Activated CD8-positive, alpha-beta T cell treated with anti-CD3 and anti-CD28 coated beads for 36 hours (primary cell): ENCODE measurements around the gene HTRA3. TPM values are rescaled to one million over a fixed set of nuclear protein-coding genes. Genes with fewer than 3 reads are reported as not detected.

ENCODE experiments used
- ATAC-seq: fragments of 200-7000 bp; cut with Tn5 transposase; one replicate; pipeline ENCODE4 v1.10.0; 2021; ENCODE audit warnings: mild to moderate bottlenecking, moderate library complexity
- CTCF ChIA-PET: fragments of 350-600 bp; sonication (Branson Sonifier 250); formaldehyde crosslinking; loops from one replicate; lab custom pipeline; 2021; ENCODE audit warnings: antibody characterized with exemption; lab: Charles Lee
- POLR2A ChIA-PET: fragments of 350-600 bp; sonication (Branson Sonifier 250); formaldehyde crosslinking; loops from one replicate; lab custom pipeline; 2021; ENCODE audit warnings: antibody characterized with exemption; lab: Charles Lee
- DNase-seq: peaks from one replicate; pipeline ENCODE4 v3.0.0-alpha.2; 2020
- H3K27ac Mint-ChIP-seq: one replicate; pipeline ENCODE4 v1.8.0; 2021; ENCODE audit warnings: mild to moderate bottlenecking, mixed read lengths
- H3K27me3 Mint-ChIP-seq: one replicate; pipeline ENCODE4 v1.8.0; 2021; ENCODE audit warnings: mixed read lengths
- H3K36me3 Mint-ChIP-seq: one replicate; pipeline ENCODE4 v1.8.0; 2021; ENCODE audit warnings: low read depth, mixed read lengths
- H3K4me1 Mint-ChIP-seq: one replicate; pipeline ENCODE4 v1.8.0; 2021; ENCODE audit warnings: low read depth, mixed read lengths
- H3K4me3 Mint-ChIP-seq: one replicate; pipeline ENCODE4 v1.8.0; 2021; ENCODE audit warnings: mild to moderate bottlenecking, moderate library complexity, mixed read lengths
- H3K9me3 Mint-ChIP-seq: one replicate; pipeline ENCODE4 v1.8.0; 2021; ENCODE audit warnings: mixed read lengths
- CTCF ChIP-seq: fragments of 200-600 bp; IDR thresholded peaks from one replicate; pipeline ENCODE4 v1.8.0; 2022; ENCODE audit warnings: antibody characterized with exemption, mild to moderate bottlenecking
- intact Hi-C: fragments of 100-400 bp; cut with micrococcal nuclease; formaldehyde crosslinking; loops from one replicate; pipeline ENCODE4 v1.10.0; 2022
- total RNA-seq, 2 experiments: library from RNA; stranded (reverse); gene quantifications; one replicate each; pipeline ENCODE4 v1.2.3, GENCODE V29; 2021

Gene HTRA3
- total RNA-seq, 2 experiments from 2014 or later = 0.11 TPM; not detected in 1

GRCh38 chr4:8286719-8287342, 17.3 kb downstream of the HTRA3 start:
- CTCF ChIA-PET = no interaction called here
- DNase-seq (no peak), ATAC-seq (no peak)
- Mint-ChIP-seq H3K36me3 (no peaks in the 10 kb centered on the region), H3K27ac (no peak overlapping the region), H3K4me1 (no peaks in the 10 kb centered on the region), H3K27me3 (no peaks in the 10 kb centered on the region), H3K9me3 (no peaks in the 10 kb centered on the region), H3K4me3 (no peak overlapping the region)
- intact Hi-C loops = no loop called here
- TF ChIP-seq CTCF = no peak
- POLR2A ChIA-PET = no interaction called here

- TF ChIP-seq CTCF = no peak
- no peak for ATAC-seq
- Mint-ChIP-seq H3K36me3 (no peaks in the 10 kb centered on the region), H3K27me3 (no peaks in the 10 kb centered on the region), H3K4me1 (no peaks in the 10 kb centered on the region), H3K27ac (no peak overlapping the region), H3K9me3 (no peaks in the 10 kb centered on the region), H3K4me3 (no peak overlapping the region)
- intact Hi-C loops = no loop called here
- CTCF ChIA-PET = no interaction called here
- no peak for DNase-seq
- POLR2A ChIA-PET = no interaction called here
Observed at GRCh38 chr4:8287343-8288280, 18.1 kb downstream of the HTRA3 start.

GRCh38 chr4:8289151-8289750, 19.7 kb downstream of the HTRA3 start:
- TF ChIP-seq CTCF = no peak
- ChIA-PET POLR2A (no interaction called here), CTCF (no interaction called here)
- H3K36me3 Mint-ChIP-seq = no peaks in the 10 kb centered on the region
- H3K27me3 Mint-ChIP-seq = no peaks in the 10 kb centered on the region
- no peak for ATAC-seq
- H3K4me3 Mint-ChIP-seq = no peak overlapping the region
- intact Hi-C loops = no loop called here
- no peaks in the 10 kb centered on the region for H3K9me3 Mint-ChIP-seq
- no peaks in the 10 kb centered on the region for H3K4me1 Mint-ChIP-seq
- no peak overlapping the region for H3K27ac Mint-ChIP-seq
- DNase-seq = no peak

GRCh38 chr4:8289956-8290700, 20.6 kb downstream of the HTRA3 start:
- Mint-ChIP-seq H3K9me3 (no peaks in the 10 kb centered on the region), H3K4me3 (no peak overlapping the region), H3K4me1 (no peaks in the 10 kb centered on the region), H3K27ac (no peak overlapping the region), H3K27me3 (no peaks in the 10 kb centered on the region), H3K36me3 (no peaks in the 10 kb centered on the region)
- intact Hi-C loops = no loop called here
- ChIA-PET CTCF (interaction anchor here (1.2 kb wide), 2 partner anchors 22 to 28 kb away, joined by 3 read pairs; no protein-coding TSS in a partner anchor), POLR2A (interaction anchor here (0.6 kb wide), 1 partner anchor 137 kb away, joined by 3 read pairs; no protein-coding TSS in a partner anchor)
- no peak for TF ChIP-seq CTCF
- DNase-seq (no peak), ATAC-seq (no peak)
